GM18519 (cell line): ENCODE data around the gene STEAP1B.

Source experiments
- ATAC-seq: cut with Tn5 transposase; IDR thresholded peaks from one replicate; pipeline ENCODE4 v1.9.1; 2021; ENCODE audit warnings: mild to moderate bottlenecking, moderate library complexity; ENCODE audit not compliant: unreplicated experiment, low FRiP score

Gene STEAP1B

DNA sequence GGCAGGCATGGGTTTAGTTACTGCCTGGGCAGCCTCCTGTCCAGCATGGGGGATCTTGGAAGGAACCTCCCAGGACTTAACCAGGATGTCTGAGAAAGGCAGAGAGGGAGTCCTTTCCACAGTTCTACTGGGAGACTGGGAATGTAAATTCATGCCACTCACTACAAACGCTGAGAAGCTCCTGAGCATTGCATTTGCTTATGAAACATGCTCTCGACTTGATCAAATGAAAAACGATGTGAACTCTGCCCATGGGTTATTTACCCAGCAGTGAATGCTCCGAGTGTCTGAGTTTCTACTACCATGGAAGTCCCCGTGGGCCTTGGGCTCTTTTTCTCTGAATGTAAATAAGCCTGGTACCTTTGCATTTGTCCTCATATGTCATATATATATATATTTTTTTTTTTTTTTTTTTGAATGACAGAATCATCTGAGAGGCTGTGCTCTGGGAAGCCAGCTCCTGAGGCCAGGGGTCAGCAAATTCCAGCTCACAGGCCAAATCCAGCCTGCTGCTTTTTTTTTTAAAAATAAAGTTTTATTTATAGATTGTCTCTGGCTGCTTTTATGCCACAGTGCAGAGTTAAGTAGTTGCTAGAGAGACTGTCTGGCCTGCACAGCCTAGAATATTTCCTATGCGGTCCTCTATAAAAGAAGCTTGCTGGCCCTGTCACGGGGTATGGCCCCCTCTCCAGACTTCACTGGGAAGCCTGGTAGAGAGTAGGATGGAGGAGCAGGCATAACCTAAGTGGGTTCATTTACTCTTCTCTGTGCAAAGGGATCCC, 121.6 kb downstream of the STEAP1B start:
- no peak for ATAC-seq

DNA sequence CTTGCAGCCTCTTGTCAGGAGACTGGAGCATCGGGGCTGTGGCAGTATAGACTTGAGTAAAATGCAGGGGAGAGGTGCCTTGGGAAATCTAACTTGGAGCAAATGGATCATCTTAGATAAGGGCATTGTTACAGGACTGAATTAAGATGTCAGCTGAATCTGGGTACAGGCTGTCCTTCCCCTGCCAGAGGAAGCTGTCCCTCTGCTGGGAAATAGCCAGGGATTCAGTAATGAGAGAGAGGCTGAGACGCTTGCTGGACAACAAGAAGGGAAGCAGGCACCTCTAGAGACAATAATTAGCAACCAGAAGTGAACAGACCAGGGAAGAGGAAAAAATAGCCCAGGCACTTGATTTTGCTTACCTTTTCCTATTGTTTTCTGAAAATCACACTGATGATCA, 122.3 kb downstream of the STEAP1B start:
- ATAC-seq: no peak

DNA sequence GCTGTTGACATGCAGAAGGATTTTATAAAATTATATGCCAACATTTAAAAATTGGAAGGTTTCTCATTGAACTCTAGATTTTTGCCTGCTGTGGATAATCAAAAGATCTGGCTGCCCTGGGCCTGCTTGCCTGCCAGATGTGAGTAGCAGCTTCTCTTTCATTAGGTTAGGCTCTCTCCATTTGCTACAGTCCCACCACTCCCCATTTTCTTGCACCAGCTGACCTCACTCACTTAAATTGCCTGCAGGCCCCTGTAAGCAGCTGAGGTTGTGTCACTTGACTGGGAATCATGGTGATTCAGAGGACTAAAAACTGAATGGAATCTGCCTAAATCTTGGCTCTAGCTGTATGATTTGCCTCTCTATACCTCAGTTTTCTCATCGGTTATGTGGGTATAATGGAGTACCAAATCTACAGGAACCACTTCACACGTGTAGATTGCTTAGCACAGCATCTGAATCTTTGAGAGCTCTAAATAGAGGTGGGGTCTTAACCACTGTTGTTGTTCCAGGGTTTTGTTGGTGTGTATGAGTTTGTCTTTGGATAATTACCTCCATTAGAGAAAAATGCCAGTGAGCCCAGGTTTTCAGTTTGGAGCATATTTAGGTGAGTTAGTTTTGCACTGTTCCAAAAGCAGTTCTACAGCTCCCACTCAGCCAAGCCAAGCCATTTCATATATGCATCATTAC, 124.5 kb downstream of the STEAP1B start:
- no peak for ATAC-seq

DNA sequence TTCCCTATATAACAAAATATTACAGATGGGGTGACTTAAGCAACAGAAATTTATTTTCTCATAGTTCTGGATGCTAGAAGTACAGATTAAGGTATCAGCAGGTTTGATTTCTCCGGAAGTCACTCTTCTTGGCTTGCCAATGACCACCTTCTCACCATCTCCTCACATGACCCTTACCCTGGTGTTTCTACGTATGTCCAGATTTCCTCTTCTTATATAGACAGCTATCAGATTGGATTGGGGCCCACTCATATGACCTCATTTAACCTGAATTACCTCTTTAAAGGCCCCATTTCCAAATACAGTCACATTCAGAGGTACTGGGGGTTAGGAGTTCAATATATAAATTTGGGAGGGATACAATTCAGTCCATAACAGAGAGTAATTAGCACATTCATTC, 126.1 kb downstream of the STEAP1B start:
- ATAC-seq: no peak

DNA sequence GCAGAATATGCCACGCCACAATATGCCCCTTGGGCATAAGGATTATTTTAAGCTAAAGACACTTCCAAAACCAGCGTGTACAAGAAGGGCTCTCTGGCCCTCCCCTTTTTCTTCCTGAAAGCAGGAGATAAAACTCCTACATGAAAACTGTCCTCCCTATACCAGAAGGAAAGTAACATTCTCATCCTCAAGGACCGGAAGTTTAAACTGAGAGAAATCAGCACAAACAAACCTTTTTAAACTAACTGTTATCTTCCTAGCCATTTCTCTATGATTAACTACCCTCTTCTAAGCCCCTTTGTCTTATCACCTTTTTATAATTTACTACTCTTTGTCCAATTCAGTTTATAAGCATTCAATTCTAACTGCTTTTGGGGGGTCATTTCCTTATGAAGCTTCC, 126.6 kb downstream of the STEAP1B start:
- no peak for ATAC-seq

DNA sequence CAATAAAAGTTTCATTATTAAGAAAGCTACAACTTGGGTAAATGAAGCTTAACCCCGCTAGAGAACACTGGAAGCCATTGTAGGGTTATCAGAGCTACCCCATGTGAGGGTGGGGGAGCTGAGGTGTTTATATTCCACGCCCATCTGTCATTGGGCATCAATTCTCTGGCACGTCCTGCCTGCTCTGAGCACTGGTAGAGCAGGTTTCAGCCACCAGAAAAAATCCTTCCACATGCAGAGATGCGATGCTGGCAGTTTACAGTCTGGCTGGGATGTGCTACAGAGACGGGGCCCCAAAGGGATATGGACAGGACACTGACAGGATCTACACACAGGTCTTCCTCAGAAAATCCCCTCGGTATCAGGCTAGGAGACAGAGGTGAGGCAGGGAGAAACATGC, 127.1 kb downstream of the STEAP1B start:
- no peak for ATAC-seq

DNA sequence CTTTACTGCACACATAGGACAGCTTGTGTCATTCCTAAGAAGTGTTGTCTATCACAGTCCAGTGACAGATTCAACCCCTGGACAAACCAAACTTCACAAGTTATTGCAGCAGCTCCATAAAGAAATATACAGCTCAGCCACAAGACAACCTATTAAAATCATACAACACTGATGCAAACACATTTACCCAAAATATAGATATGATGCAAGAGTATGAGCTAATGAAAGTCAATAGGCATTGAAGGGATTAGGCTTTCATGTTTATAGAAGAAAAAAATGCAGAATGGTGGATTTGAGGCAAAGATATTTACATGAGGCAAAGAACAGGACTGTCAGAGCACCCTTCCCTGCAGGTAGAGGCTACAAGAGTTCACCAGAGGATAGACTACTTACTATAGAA, 128.1 kb downstream of the STEAP1B start:
- no peak for ATAC-seq
